K562 (cell line): ENCODE results near the gene OR1E1. TPM values are rescaled to one million over a fixed set of nuclear protein-coding genes. Genes with fewer than 3 reads are reported as not detected.

Experiments used
- AFF1 ChIP-seq, 2 experiments: fragments of 450-650 bp; IDR thresholded peaks; 2 replicates each; pipeline ENCODE4 v1.6.1; 2018; ENCODE audit warnings: mild to moderate bottlenecking in 2 of 2, low read depth in 1 of 2; ENCODE audit not compliant: partially characterized antibody in 2 of 2
- ID3 ChIP-seq, 2 experiments: fragments of 250-450 bp in 1 of 2; fragments of 450-650 bp in 1 of 2; sonication (Bioruptor Pico) in 1 of 2; IDR thresholded peaks; 2 replicates each; pipeline versions ENCODE4 v1.6.1 to v1.8.0; 2016 to 2021; ENCODE audit warnings: mild to moderate bottlenecking in 2 of 2, moderate library complexity in 2 of 2, missing compliant biosample characterization in 1 of 2, missing genetic modification characterization in 1 of 2
- MCM3 ChIP-seq: fragments of 450-650 bp; IDR thresholded peaks from 2 replicates; pipeline ENCODE4 v1.6.1; 2016
- RAD51 ChIP-seq: fragments of 450-650 bp; IDR thresholded peaks from 2 replicates; pipeline ENCODE4 v1.7.1; 2016; ENCODE audit warnings: low read depth, mild to moderate bottlenecking, borderline replicate concordance
- ZBTB8A ChIP-seq: fragments of 450-650 bp; IDR thresholded peaks from 2 replicates; pipeline ENCODE4 v1.6.1; 2018; ENCODE audit warnings: mild to moderate bottlenecking, moderate library complexity; ENCODE audit not compliant: partially characterized antibody
- ZFP36 ChIP-seq: fragments of 150-350 bp; IDR thresholded peaks from 2 replicates; pipeline ENCODE4 v1.6.1; 2018; ENCODE audit warnings: low read length, low read depth; ENCODE audit not compliant: partially characterized antibody
- ZNF23 ChIP-seq: fragments of 250-450 bp; sonication (Bioruptor Pico); IDR thresholded peaks from 2 replicates; pipeline ENCODE4 v1.4.0; 2020; ENCODE audit warnings: mild to moderate bottlenecking
- polyA plus RNA-seq, 8 experiments: library from polyadenylated mRNA; depleted of rRNA in 4 of 8; stranded (reverse) in 5 of 8; unstranded in 3 of 8; fragments of >200 nt; fragmentation: Nextera tagmentation in 2 of 8; fragmentation: Illumina TruSeq in 1 of 8; extraction: Ambion mirVana in 2 of 8; extraction: Trizol in 1 of 8; gene quantifications; 2 replicates each; pipeline versions ENCODE4 v1.2.1 to v1.2.3, GENCODE V29; 2011 to 2014; ENCODE audit warnings: inconsistent platforms in 1 of 8, missing spikeins in 1 of 8
- total RNA-seq, 7 experiments: library from RNA; depleted of rRNA in 6 of 7; stranded (reverse); fragments of >200 nt in 6 of 7; fragmentation: Illumina TruSeq in 2 of 7; extraction: Trizol in 2 of 7; gene quantifications; 2 replicates each; pipeline versions ENCODE4 v1.2.1 to v1.2.3, GENCODE V29; 2011 to 2021; ENCODE audit warnings: low replicate concordance in 1 of 7

OR1E1 gene
- total and polyA plus RNA-seq, 9 of the 15 experiments (the other 6 are each of a cell fraction or from before 2014, with no cell fraction given) = not detected

GRCh38 chr17:3433741-3434140 is 35.5 kb upstream of the OR1E1 start, which contains the start of gene OR1E2 (continued):
- no peak for TF ChIP-seq ZFP36
- no peak for TF ChIP-seq ZBTB8A
- no peak for TF ChIP-seq ZNF23 (CRISPR knock-in tag)
- TF ChIP-seq ID3 (CRISPR knock-in tag; IDR thresholded peaks at IDR 0.05) = no peak
- no peak for TF ChIP-seq ID3 (tag; IDR thresholded peaks at IDR 0.05)
- TF ChIP-seq AFF1 (IDR thresholded peaks at IDR 0.05; ENCODE audit: low read depth in 1 of 2, partially characterized antibody in 2 of 2) = no peak
- TF ChIP-seq RAD51 = no peak
- TF ChIP-seq MCM3 = no peak
- TF ChIP-seq, all 486 proteins: peak for 0
